OCI-LY1 (cell line): Measurements from ENCODE around the gene UTRN.

Experiments used
- H2AFZ ChIP-seq: fragments of 200-600 bp; sonication (generic), shearing (Covaris generic); 2 replicates; pipeline ENCODE4 v1.6.0; 2014; ENCODE audit warnings: antibody characterized with exemption, mild to moderate bottlenecking, low read length
- H3F3A ChIP-seq: fragments of 200-600 bp; sonication (generic), shearing (Covaris generic); 2 replicates; pipeline ENCODE4 v1.6.0; 2014; ENCODE audit warnings: mild to moderate bottlenecking, antibody characterized with exemption, low read length, moderate library complexity; ENCODE audit not compliant: insufficient read depth
- H3K27ac ChIP-seq: fragments of 200-600 bp; sonication (generic); 2 replicates; pipeline ENCODE4 v1.5.1; 2014; ENCODE audit warnings: low read length, mixed run types, mild to moderate bottlenecking, low read depth; ENCODE audit not compliant: poor library complexity, severe bottlenecking
- H3K27me3 ChIP-seq: fragments of 200-600 bp; sonication (generic); 2 replicates; pipeline ENCODE4 v1.6.0; 2014; ENCODE audit warnings: antibody characterized with exemption, mild to moderate bottlenecking, low read length, moderate library complexity; ENCODE audit not compliant: insufficient read depth
- H3K36me3 ChIP-seq: fragments of 200-600 bp; sonication (generic); 2 replicates; pipeline ENCODE4 v1.6.1; 2014; ENCODE audit warnings: mild to moderate bottlenecking, antibody characterized with exemption, low read length, moderate library complexity, mixed read lengths; ENCODE audit not compliant: insufficient read depth
- H3K4me1 ChIP-seq: fragments of 200-600 bp; sonication (generic); 2 replicates; pipeline ENCODE4 v1.5.1; 2014; ENCODE audit warnings: mild to moderate bottlenecking, low read length, moderate library complexity; ENCODE audit not compliant: insufficient read depth, severe bottlenecking
- H3K4me2 ChIP-seq: fragments of 200-600 bp; sonication (generic), shearing (Covaris generic); 2 replicates; pipeline ENCODE4 v1.6.1; 2014; ENCODE audit warnings: low read length
- H3K4me3 ChIP-seq: fragments of 200-600 bp; sonication (generic); 2 replicates; pipeline ENCODE4 v1.5.1; 2014; ENCODE audit warnings: low read length, low read depth, mild to moderate bottlenecking, mixed read lengths; ENCODE audit not compliant: poor library complexity, severe bottlenecking
- H3K79me2 ChIP-seq: fragments of 200-600 bp; shearing (Covaris generic); 2 replicates; pipeline ENCODE4 v1.6.1; 2016; ENCODE audit warnings: mixed run types, low read length, mixed read lengths; ENCODE audit not compliant: insufficient read depth
- H3K9ac ChIP-seq: fragments of 200-600 bp; sonication (generic), shearing (Covaris generic); 2 replicates; pipeline ENCODE4 v1.6.1; 2014; ENCODE audit warnings: mild to moderate bottlenecking, low read length, mixed read lengths
- H3K9me2 ChIP-seq: fragments of 200-600 bp; sonication (generic), shearing (Covaris generic); 2 replicates; pipeline ENCODE4 v1.6.1; 2014; ENCODE audit warnings: low read depth, mild to moderate bottlenecking, low read length, mixed read lengths
- H3K9me3 ChIP-seq: fragments of 200-600 bp; shearing (Covaris generic); 2 replicates; pipeline ENCODE4 v1.6.1; 2014; ENCODE audit warnings: low read length, mixed read lengths
- H4K20me1 ChIP-seq: fragments of 200-600 bp; sonication (generic), shearing (Covaris generic); 2 replicates; pipeline ENCODE4 v1.6.0; 2016; ENCODE audit warnings: mild to moderate bottlenecking, low read length; ENCODE audit not compliant: insufficient read depth
- CTCF ChIP-seq: fragments of 200-600 bp; sonication (generic), shearing (Covaris generic); IDR thresholded peaks from 2 replicates; pipeline ENCODE4 v1.5.1; 2017; ENCODE audit warnings: mild to moderate bottlenecking, antibody characterized with exemption, low read length, moderate library complexity, mixed read lengths
- EZH2 ChIP-seq: fragments of 200-600 bp; sonication (generic), shearing (Covaris generic); IDR thresholded peaks from 2 replicates; pipeline ENCODE4 v1.8.0; 2017; ENCODE audit warnings: borderline replicate concordance, mixed run types, mild to moderate bottlenecking, antibody characterized with exemption, low read length, moderate library complexity, mixed read lengths

The UTRN gene

DNA sequence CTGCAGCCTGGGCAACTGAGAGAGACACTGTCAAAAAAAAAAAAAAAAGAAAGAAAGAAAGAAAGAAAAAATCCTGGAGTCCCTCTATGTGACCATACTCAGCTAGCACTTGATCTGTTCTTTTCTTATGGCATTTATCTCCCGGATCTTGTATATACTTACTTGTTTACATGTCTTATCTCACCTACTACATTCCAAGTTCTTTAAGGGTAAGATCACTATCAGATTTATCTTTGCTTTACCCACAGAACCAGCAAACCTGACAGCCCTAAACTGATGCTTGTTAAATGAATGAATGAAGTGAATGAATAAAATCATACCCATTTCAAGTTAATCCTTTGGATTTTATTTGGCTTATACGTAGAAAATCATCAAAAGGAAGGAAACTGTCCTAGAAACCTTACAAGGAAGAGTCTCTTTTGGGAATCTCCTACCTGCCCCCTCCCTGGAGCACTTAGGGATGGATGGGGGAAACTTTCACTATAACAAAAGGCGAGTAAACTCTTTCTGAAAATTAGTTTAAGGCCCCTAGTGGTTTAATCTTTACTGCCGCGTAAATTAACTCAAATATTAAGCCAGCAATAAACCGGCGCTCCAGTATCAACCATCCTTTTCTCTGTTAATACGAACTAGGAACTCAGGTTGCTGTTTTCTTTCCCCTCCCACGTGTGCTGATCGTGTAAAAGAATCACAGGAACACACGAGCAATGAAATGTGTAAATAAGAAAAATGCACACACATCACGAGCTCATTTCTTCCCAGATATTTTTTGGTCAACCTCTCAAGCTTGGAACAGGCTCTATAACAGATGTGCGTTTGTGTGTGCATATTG lies 1.3 kb upstream of the UTRN start:
- Histone ChIP-seq H3F3A (no peaks in the 10 kb centered on the region), H3K27me3 (no peaks in the 10 kb centered on the region), H3K36me3 (no peaks in the 10 kb centered on the region), H3K4me2 (no peak overlapping the region), H3K9ac (no peak overlapping the region), H3K4me3 (no peak overlapping the region), H4K20me1 (no peaks in the 10 kb centered on the region), H2AFZ (no peak overlapping the region), H3K79me2 (no peaks in the 10 kb centered on the region), H3K27ac (no peak overlapping the region), H3K9me3 (no peaks in the 10 kb centered on the region), H3K4me1 (no peaks in the 10 kb centered on the region), H3K9me2 (no peaks in the 10 kb centered on the region)
- TF ChIP-seq CTCF, result no peak
- TF ChIP-seq EZH2, result no peak

GRCh38 chr6:144284478-144284782 lies 705 bp upstream of the UTRN start:
- Histone ChIP-seq H3K9me2 (no peaks in the 10 kb centered on the region), H3F3A (no peaks in the 10 kb centered on the region), H3K4me3 (no peak overlapping the region), H3K9ac (no peak overlapping the region), H3K9me3 (no peaks in the 10 kb centered on the region), H3K27me3 (no peaks in the 10 kb centered on the region), H4K20me1 (no peaks in the 10 kb centered on the region), H3K79me2 (no peaks in the 10 kb centered on the region), H2AFZ (no peak overlapping the region), H3K36me3 (no peaks in the 10 kb centered on the region), H3K4me1 (no peaks in the 10 kb centered on the region), H3K27ac (no peak overlapping the region), H3K4me2 (peak overlapping the region; percentile 22; the same call in 1 of the 2 replicates)
- TF ChIP-seq EZH2, result no peak
- TF ChIP-seq CTCF, result no peak

- H3K9me2 ChIP-seq, result no peaks in the 10 kb centered on the region
- H3K9me3 ChIP-seq, result no peaks in the 10 kb centered on the region
- H3K79me2 ChIP-seq, result no peaks in the 10 kb centered on the region
- H4K20me1 ChIP-seq, result no peaks in the 10 kb centered on the region
- no peaks in the 10 kb centered on the region for H3F3A ChIP-seq
- H3K4me1 ChIP-seq, result no peaks in the 10 kb centered on the region
- H3K36me3 ChIP-seq, result no peaks in the 10 kb centered on the region
- no peaks in the 10 kb centered on the region for H3K27me3 ChIP-seq
- no peak overlapping the region for H3K27ac ChIP-seq
- H2AFZ ChIP-seq, result no peak overlapping the region
- no peak overlapping the region for H3K9ac ChIP-seq
- peak overlapping the region; percentile 22 for H3K4me2 ChIP-seq
- no peak for TF ChIP-seq CTCF
- no peak for TF ChIP-seq EZH2
- H3K4me3 ChIP-seq, result peak overlapping the region; percentile 42
These were observed 338 bp downstream of the UTRN start for GRCh38 chr6:144285548-144285797.
